NCI-H128 (cell line): Measurements from ENCODE around the gene SHOC1.
"Not testable (repeated sequence)": the region's sequence is repeated elsewhere in the genome, so short reads cannot be mapped to it uniquely, and the experiment has no call there.

ENCODE experiments used
- DNase-seq: peaks from one replicate; lab custom pipeline; 2025; ENCODE audit not compliant: unreplicated experiment; lab: John Stamatoyannopoulos, UW

SHOC1 gene

DNA sequence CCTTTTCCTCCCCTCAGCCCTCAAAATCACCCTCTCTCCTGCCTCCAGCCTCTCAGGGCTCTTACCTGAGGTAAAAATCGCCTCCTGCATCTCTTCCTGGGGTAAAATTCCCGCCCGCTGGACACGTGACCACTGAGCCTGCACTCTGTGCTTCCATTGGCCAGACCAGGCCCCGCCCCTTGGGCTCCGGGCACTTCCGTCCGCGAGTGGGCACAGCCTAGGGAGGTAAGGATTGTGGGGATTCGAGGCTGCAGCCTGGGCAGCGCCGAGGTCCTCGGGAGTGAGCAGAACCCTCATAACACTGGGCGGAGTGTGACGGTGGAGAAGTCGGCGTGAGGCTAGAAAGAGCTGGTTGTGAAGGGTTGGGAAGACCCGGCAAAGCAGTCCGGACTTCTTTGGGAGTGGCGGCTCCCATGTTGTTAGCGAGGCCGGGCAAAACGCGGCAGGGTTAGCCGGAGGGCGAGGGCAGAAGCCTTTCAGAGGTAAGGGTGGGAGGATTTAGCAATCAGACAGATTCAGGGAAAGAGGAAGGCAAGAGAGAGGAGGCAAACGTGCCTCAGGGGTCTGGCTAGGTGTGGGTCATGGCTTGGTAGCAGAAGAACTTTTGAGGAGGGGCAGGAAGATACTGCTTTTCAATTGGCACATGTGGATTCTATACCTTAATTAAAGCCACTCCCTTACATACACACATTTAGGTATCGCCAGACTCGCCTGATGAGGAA, at the start of gene SHOC1:
Gene SHOC1, minus strand, starts transcription at position 103 of the 722 bp plus-strand sequence. CDS start 3,519 bp downstream, outside the sequence.
- DNase-seq: no peak

DNA sequence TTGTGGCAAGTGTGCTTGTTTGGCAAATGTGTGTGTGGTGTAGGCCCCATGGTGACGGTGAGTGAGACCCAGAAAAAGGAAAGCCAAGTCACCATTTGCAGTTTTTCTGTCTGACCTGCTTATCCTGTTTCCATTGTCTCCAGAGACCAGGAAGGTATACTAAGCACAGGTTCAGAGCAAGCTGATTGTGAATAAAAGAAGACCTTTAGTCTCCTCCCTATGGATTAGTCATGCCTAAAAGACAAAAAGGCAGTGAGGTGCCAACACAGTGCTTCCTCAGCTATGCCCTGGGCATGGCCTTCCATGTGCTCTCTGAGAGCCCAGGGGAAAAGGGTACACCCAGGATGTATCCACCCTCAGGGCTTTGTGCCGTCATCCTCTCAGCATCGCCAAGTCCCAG, 49.2 kb upstream of the SHOC1 start:
- no peak for DNase-seq

DNA sequence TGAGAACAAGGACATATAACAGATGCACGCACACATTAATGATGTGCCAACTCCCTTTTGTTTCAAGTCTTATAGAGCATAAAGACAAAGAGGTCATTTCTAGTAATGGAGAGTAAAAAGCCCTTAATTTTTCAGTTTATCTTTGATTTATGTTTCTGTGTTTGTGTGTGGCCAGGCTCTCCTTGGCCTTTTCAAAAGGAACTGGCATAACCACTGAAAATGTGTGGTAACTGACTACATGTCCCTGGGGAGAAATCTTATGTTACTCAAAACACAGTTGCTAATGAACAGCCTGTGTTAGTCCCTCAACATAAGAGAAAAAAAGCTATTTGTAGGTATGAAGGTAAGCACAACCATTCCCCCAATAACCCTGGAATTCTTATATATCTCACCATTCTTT, 47.6 kb upstream of the SHOC1 start:
- DNase-seq: peak; percentile 2

DNA sequence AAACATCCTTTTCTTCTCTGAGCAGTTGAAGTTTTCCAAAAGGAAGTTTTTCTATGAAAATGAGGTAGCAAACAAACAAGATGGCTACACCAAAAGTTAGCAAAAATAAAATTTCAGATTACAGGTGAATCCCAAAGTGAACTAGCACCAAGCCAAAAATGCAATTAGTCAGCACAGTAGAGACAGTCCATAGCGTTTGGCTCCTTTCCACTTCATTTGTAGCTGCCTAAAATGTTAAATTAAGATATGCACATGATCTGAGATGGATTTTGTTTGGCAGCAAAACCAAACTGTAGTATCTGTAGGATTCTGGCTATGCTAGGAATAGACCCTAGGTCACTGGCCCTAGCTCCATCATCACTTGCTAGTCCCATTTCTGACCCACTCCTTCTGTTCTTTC, 45.7 kb upstream of the SHOC1 start:
- DNase-seq: no peak

DNA sequence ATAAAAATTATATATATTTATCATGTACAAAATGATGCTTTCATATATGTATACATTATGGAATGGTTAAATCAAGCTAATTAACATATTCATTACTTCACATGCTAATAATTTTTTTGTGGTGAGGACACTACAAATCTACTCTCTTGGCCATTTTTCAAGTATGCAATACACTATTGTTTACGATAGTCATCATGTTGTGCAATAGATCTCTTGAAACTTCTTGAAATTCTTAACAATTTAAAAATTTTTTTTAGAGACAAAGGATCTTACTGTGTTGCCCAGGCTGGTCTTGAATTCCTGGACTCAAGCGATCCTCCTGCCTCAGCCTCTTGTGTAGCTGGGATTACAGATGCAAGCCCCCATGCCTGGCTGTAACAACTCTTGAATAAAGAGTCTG, 45.2 kb upstream of the SHOC1 start:
- DNase-seq: no peak

DNA sequence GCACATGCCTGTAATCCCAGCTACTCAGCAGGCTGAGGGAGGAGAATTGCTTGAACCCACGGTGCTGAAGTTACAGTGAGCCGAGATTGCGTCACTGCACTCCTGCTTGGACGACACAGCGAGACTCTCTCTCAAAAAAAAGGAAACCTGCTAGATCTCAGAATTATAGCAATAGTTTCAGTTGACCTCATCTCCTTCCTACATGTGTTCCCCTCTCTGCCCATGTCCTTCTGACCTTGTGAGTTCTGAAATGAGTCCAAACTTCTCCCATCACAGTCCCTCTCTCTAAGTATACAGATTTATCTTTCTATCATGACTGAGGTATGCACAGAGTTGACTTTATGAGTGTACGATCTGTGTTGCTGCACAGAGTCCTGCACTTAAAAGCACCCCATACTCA, 44.6 kb upstream of the SHOC1 start:
- no peak for DNase-seq

DNA sequence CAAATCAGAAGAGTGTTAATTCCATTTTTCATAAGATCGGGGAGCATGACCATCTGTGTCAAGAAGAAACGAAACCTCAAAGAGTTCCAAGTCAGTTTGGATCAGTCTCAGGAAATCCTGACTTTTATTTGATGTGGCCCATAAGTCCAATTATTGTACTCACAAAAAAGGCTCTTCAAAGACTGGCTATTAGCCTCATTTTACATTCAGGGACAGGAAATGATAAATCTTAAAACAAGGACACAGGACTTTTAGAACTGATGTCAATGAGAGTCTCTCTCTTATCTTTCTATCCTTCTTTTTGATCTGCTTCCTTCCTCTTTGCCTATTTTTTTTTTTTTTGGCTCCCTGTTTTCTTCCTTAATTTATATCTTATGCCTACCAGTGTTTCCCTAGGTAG, 43.7 kb upstream of the SHOC1 start:
- DNase-seq: no peak

DNA sequence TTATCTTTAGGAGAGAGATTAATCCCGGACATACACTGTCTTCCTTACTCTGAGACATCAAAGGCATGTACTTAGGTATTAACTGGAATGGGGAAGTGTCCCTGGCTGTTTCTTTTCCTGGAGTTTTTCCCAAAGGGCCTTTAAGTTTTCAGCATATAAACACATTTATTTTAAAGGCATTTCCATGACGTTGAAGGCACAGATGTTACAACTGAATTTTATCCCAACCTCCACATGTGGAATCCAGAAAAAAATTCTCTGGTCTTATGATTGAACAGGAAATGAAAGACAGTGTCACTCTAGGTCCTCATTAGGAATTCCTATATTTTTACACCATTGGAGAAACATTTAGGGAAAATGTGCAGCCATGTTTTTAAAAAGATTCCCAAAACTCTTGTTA, 41.6 kb upstream of the SHOC1 start:
- DNase-seq: no peak

DNA sequence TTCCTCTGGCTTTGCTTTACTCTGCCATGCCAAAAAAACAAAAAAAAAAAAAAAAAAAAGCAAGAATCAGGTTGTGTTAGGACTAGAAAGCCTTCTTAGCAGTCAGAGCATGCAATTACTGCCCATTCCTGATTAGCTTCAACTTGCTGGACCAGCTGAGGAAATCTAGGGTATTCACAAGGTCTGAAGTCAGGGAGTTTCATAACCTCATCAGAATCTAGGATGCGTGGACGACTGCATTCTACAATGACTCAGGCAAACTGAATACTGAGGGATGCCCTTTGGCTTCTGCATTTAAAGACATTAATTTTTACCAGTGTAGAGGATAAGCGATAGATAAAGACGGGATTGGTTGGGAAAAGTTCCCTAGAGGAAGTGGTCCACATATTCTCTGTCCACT, 39.2 kb upstream of the SHOC1 start:
- DNase-seq: no peak

DNA sequence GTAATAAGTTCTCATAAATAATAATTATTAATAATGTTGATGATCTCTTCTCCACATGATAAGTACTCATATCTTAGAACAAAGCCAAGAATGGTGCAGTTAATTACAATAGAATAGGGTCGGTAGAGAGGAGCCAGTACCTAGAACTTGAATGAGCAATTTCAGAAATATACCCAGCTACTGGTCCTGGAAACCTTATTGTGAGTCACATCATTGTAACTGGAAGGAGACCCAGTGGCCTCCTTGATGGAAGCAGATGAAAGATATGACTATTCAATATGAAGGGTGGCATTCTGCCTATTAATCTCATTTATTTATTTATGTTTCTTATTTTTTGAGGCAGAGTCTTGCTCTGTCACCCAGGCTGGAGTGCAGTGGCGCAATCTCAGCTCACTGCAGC, 37.7 kb upstream of the SHOC1 start:
- no peak for DNase-seq

DNA sequence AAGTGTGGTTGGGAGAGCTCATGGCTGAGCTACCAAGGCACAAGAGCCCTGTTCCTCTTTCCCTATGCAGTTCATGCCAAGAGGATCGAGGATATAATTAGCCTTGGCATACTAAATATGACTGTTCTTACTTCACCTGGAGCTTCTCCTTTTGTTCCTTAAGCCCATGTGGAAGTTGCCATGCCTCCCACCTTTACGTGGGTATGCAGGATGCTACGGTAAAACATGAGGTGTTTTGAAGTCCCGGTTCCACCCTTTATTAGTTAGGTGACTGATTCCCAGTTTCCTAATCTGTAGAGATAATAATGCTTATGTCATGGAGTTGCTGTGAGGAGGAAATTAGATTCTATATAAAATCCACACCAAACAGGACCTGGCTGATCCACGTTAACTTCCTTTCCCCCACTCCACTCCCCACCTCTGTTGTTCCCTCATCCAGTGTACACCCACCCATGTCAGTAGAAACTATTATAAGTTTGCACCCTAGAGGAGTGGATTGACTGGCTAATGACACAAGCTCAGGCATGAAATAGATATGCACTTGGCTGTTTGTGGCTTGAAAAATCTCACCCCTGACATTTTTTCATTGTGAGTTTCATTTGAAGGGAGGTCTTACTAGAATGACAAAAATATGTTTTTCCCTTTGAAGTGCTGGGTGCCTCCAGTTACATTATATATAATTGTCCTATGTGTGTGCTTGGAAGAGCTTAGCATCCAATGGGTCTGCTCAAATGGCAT, 36.8 kb upstream of the SHOC1 start:
- DNase-seq: no peak

DNA sequence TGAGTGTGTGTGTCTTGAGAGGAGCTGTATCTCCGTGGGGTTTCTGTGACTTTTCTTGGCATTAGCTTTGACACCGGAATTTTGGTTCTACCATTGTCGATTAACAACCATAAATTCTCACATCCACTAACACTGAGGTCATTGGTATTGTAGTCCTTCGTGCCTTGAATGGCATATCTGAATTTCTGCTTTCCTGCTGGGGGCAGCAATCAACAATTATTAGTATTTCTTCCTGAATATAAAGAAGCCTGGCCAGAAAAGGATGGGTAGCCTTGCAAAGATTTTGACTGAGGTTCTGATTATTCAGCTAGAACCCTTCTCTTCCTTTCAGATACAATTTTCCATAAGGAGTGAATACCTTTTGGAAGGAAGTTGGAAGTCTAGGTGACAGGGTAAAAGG, 33.5 kb upstream of the SHOC1 start:
- no peak for DNase-seq

DNA sequence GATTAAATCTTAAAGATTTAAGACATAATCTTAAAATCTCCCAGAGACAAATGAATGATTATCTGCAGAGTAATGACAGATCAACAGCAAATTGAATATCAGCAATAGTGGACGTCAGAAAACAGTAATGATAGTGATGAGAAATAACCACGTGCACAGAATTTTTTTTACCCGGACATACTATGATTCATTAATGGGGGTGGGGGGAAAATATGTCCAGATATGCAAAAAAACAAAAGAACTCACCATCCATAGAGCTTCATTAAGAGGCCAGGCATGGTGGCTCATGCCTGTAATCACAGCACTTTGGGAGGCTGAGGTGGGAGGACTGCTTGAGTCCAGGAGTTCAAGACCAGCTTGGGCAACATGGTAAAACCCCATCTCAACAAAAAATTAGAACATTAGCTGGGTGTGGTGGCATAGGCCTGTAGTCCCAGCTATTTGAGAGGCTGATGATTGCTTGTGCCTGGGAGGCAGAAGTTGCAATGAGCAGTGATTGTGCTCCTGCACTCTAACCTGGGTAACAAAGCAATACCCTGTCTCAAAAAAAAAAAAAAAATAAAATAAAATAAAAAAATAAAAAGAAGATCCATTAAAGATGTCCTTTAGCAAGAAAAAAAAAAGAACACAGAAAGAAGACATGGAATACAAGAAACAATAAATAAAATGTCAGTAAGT, 30.9 kb upstream of the SHOC1 start:
- no peak for DNase-seq

DNA sequence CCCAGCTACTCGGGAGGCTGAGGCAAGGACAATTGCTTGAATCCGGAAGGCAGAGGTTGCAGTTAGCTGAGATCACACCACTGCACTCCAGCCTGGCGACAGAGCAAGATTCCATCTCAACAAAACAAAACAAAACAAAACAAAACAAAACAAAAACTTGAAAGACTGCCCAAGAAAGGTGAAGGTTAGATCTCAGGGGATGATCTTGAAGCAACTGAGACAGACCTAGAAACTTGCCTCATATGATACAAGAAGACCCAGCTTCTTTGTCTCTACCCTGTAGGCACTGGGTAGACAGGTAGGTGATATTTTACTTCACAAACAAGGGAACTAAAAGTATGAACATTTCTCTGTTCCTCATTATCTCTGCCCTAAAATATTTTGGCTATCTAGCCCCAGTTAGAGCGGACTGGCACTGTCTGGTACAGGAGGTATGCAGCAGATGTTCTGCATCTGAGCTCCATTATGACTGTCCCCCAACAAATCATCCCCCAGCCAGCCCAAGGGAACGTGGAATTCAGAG, 26.3 kb upstream of the SHOC1 start:
- DNase-seq: no peak

DNA sequence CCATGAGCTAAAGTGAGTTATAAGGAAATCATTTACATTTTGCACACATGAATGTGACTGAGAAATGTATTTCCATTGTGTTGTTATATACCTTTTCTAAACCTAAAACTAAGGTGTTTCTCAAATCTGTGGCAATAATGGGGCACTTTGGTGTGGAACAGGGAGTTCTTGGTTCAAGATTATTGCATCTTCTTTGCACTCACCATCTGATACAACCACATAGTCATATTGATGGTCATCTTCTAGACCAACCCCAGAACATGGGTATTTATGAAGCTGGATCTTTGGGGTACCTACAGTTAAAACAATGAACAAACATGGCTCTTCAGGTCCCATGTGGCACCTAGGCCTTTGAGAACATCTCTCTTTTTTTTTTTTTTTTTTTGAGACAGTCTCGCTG, 24.6 kb upstream of the SHOC1 start:
- no peak for DNase-seq

DNA sequence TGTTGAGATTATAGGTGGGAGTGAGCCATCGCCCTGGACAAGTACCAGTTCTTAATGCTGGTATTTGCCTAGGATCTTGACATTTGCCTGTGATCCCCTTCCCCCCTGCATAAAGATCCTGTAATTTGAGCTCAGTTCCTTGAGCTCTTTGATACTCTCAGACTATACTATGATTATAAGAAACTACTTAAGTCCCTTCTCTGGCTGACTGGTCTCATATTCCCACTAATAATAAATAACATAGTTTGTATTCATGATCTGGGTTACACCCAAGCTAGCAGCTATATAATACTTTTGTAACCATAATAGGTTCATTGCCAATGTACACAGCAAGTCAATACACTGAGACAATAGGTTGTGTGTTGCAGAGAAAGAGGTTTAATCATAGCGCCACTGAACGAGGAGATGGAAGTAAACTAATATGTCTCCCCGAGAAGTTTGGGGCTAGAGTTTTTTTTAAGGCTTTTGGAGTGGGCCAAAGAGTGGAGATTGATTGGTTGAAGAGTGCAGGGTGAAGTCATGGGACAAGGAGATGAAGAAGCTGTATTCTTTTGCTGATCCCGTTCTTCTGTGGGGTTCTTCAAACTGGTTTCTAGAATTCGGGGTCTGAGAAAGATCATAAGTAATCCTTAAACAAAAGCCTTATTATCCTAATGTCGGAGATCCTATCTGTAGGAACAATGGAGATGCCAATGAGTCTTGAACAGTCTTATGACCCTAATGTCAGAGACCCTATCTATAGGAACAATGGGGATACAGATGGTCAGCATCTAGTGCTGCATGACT, 20.7 kb upstream of the SHOC1 start:
- no peak for DNase-seq

DNA sequence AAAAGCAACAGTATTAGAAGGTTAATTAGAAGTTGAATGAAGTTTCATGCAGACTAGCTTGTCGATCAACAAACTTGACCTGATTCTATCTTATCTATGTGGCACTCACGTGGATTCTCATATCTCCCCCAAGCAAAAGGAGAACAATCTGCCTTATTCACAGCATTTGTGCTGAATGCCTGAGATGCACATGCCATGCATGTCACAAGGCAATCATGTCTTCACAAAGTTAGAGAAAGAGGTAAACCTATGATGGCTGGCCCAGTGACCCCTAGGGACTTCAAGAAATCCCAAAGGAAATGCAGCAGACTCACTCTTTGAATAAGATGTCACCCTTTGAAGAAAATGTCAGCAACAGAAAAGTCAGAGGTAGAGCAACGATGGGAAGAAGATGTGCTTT, 17.6 kb upstream of the SHOC1 start:
- DNase-seq: no peak

DNA sequence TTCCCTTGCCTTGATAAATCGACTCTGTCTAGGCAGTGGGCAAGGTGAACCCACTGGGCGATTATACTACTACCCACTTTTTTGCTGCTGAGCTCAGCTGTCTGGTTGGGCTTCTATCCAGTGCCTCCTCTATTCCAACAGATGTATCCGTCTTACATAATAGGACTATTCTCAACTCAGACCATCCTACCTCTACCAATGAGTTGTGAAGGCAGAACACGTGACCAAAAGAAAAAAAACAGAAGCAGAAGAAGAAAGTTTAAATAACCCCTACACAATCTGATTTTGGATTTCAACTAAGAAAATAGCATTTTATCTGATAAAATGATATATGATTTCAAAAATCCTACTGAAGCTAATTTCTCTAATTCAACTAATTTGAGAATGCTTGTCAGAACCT, 16.2 kb upstream of the SHOC1 start:
- no peak for DNase-seq

DNA sequence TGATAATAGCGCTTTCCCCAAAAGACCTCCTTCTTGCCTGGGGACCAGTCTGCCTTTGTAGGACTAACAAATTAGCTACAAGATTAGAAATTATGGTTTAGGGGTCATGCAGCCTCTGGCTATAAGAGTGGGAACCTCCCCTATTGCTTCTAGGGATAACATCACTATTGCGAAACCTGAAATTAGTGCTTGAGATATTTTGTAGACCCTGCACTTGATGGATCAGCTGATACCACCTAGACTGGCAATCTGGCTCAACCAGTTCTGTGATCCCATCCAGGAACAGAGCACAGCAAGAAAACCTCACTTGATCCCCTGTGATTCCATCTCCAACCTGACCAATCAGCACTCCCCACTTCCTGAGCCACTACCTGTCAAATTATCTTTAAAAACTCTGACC, 15.7 kb upstream of the SHOC1 start:
- not testable (repeated sequence) for DNase-seq

DNA sequence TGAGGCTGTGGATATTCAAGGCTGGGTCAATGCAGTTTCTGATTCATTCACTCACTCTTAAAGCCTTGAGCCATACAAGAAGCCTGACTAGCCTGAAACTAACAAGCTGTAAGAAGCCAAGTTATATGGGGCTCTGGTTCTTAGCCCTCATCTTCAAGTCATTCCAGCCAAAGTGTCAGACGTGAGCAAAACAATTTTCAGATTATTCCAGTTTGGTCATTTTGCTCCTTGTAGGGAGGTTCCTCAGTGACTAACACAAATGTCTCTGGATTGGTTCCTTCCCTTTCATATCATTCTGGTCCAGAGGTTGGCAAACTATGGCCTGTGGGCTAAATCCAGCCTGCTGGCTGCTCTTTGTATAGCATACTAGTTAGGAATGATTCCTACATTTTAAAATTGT, 12.5 kb upstream of the SHOC1 start:
- DNase-seq: no peak

DNA sequence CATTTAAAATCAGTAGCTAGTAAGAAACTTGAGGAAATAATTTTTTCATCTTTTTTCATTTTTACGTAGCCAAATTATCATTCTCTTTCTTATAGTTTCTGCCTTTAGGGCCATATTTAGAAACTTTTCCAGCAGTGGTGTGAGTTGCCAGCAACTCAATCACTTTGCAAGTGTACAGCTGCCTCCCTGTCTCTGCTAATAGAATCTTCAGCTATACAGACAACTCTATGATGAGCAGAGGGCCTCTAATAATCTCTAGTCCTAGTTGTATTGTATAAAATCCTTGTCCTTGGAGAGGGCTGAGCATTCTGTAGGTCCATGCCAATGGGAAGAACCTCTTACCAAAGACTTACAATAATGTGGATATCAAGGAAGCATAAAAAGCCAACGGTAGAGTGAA, 11.5 kb upstream of the SHOC1 start:
- no peak for DNase-seq
